PC-9 (cell line): ENCODE measurements around the gene PRKCH. TPM values are rescaled to one million over a fixed set of nuclear protein-coding genes. Genes with fewer than 3 reads are reported as not detected.

Source experiments
- BruUV-seq: library from RNA; stranded (reverse); fragments of 400-500 nt; replicated peaks from 2 replicates; lab custom pipeline; 2021; lab: Mats Ljungman, UMichigan
- CTCF ChIA-PET: fragments of 300-600 bp; sonication (Branson Sonifier 250); formaldehyde crosslinking; loops from one replicate; lab custom pipeline; 2022; ENCODE audit warnings: antibody characterized with exemption; lab: Charles Lee
- POLR2A ChIA-PET: fragments of 300-600 bp; sonication (Branson Sonifier 250); formaldehyde crosslinking; loops from one replicate; lab custom pipeline; 2022; ENCODE audit warnings: antibody characterized with exemption; ENCODE audit not compliant: unreplicated experiment; lab: Charles Lee
- DNase-seq, 2 experiments: peaks; one replicate each; pipeline versions ENCODE4 v3.0.0 to v3.0.0-alpha.2; 2015 to 2022; ENCODE audit warnings: mixed read lengths in 1 of 2
- H2AFZ ChIP-seq: fragments of 200-600 bp; sonication (generic); 2 replicates; pipeline ENCODE4 v1.8.1; 2017; ENCODE audit warnings: antibody characterized with exemption
- H3F3A ChIP-seq: fragments of 200-600 bp; sonication (generic); 2 replicates; pipeline ENCODE4 v1.8.1; 2017; ENCODE audit warnings: antibody characterized with exemption, mild to moderate bottlenecking, low read depth; ENCODE audit not compliant: insufficient read depth
- H3K27ac ChIP-seq: fragments of 200-600 bp; sonication (generic); 2 replicates; pipeline ENCODE4 v1.6.1; 2016; ENCODE audit warnings: mixed run types
- H3K27me3 ChIP-seq: fragments of 200-600 bp; sonication (generic); 2 replicates; pipeline ENCODE4 v1.6.1; 2016; ENCODE audit warnings: low read depth, mixed run types; ENCODE audit not compliant: insufficient read depth
- H3K36me3 ChIP-seq: fragments of 200-600 bp; sonication (generic); 2 replicates; pipeline ENCODE4 v1.6.1; 2016; ENCODE audit warnings: low read depth, mixed run types
- H3K4me1 ChIP-seq: fragments of 200-600 bp; sonication (generic); replicated peaks from 2 replicates; pipeline ENCODE4 v1.6.1; 2016; ENCODE audit warnings: mixed run types; ENCODE audit not compliant: insufficient read depth
- H3K4me2 ChIP-seq: fragments of 200-600 bp; sonication (generic); 2 replicates; pipeline ENCODE4 v1.6.1; 2017; ENCODE audit warnings: mixed run types
- H3K4me3 ChIP-seq: fragments of 200-600 bp; sonication (generic); 2 replicates; pipeline ENCODE4 v1.6.1; 2016; ENCODE audit warnings: mixed run types
- H3K79me2 ChIP-seq: fragments of 200-600 bp; sonication (generic); 2 replicates; pipeline ENCODE4 v1.6.1; 2017; ENCODE audit warnings: low read depth, mixed run types
- H3K9me2 ChIP-seq: fragments of 200-600 bp; sonication (generic); 2 replicates; pipeline ENCODE4 v1.8.1; 2017; ENCODE audit warnings: mild to moderate bottlenecking; ENCODE audit not compliant: insufficient read depth
- H3K9me3 ChIP-seq: fragments of 200-600 bp; sonication (generic); 2 replicates; pipeline ENCODE4 v1.8.1; 2016; ENCODE audit warnings: low read depth; ENCODE audit not compliant: insufficient read depth
- H4K20me1 ChIP-seq: fragments of 200-600 bp; sonication (generic); 2 replicates; pipeline ENCODE4 v1.8.1; 2017; ENCODE audit not compliant: insufficient read depth
- CTCF ChIP-seq: fragments of 200-600 bp; sonication (generic); conservative IDR thresholded peaks from 2 replicates; pipeline ENCODE4 v1.6.1; 2017; ENCODE audit warnings: mixed run types, antibody characterized with exemption, mild to moderate bottlenecking, moderate library complexity
- EZH2 ChIP-seq: fragments of 200-600 bp; sonication (generic); IDR thresholded peaks from 2 replicates; pipeline ENCODE4 v1.8.0; 2017; ENCODE audit warnings: antibody characterized with exemption, low read depth
- intact Hi-C: fragments of 100-400 bp; cut with micrococcal nuclease; formaldehyde crosslinking; loops from one replicate; pipeline ENCODE4 v1.10.0; 2022; ENCODE audit not compliant: unreplicated experiment
- total RNA-seq: library from RNA; stranded (reverse); gene quantifications from 2 replicates; pipeline ENCODE4 v1.2.3, GENCODE V29; 2021

Gene PRKCH
- total RNA-seq, 1 experiment from 2014 or later, result 32.4 TPM

GRCh38 chr14:61386173-61386772 is 64.9 kb downstream of the PRKCH start:
- DNase-seq, result no peak
- Histone ChIP-seq H3K27ac (peak overlapping the region; percentile 97), H3F3A (peaks cover 49% of the 10 kb centered on the region), H3K9me2 (no peaks in the 10 kb centered on the region), H3K4me3 (no peak overlapping the region), H3K4me2 (peak overlapping the region; percentile 75), H2AFZ (no peak overlapping the region), H4K20me1 (no peaks in the 10 kb centered on the region), H3K9me3 (no peaks in the 10 kb centered on the region), H3K27me3 (no peaks in the 10 kb centered on the region), H3K36me3 (peaks cover under 1% of the 10 kb centered on the region; the same call in 1 of the 2 replicates), H3K4me1 (peaks cover 89% of the 10 kb centered on the region), H3K79me2 (peaks cover 82% of the 10 kb centered on the region)
- intact Hi-C loops, result loop anchor here (5.0 kb wide), 1 partner anchor 451 kb away; no protein-coding TSS in a partner anchor
- ChIA-PET CTCF (no interaction called here), POLR2A (no interaction called here)
- TF ChIP-seq EZH2 (no peak), CTCF (no peak)
- no TSS peak for BruUV-seq

- POLR2A ChIA-PET, result no interaction called here
- intact Hi-C loops, result loop anchor here (5.0 kb wide), 1 partner anchor 450 kb away; no protein-coding TSS in a partner anchor
- peak in 1 of 2 experiments; percentile 47 for DNase-seq
- TF ChIP-seq EZH2 (no peak), CTCF (no peak)
- CTCF ChIA-PET, result interaction anchor here (1.1 kb wide), 1 partner anchor 19 kb away, joined by 4 read pairs; no protein-coding TSS in a partner anchor
- no peaks in the 10 kb centered on the region for H3K9me2 ChIP-seq
- no peak overlapping the region for H2AFZ ChIP-seq
- no peaks in the 10 kb centered on the region for H3K27me3 ChIP-seq
- H4K20me1 ChIP-seq, result no peaks in the 10 kb centered on the region
- H3K4me1 ChIP-seq, result peaks cover 81% of the 10 kb centered on the region
- peak overlapping the region; percentile 97 for H3K27ac ChIP-seq
- no peaks in the 10 kb centered on the region for H3K9me3 ChIP-seq
- peaks cover 82% of the 10 kb centered on the region for H3K79me2 ChIP-seq
- no TSS peak for BruUV-seq
- no peak overlapping the region; the same call in 1 of the 2 replicates for H3K4me3 ChIP-seq
- peaks cover 8% of the 10 kb centered on the region; the same call in 1 of the 2 replicates for H3K36me3 ChIP-seq
- H3K4me2 ChIP-seq, result peak overlapping the region; percentile 75
- peaks cover 49% of the 10 kb centered on the region for H3F3A ChIP-seq
These were observed 65.7 kb downstream of the PRKCH start for GRCh38 chr14:61387076-61387475.

GRCh38 chr14:61388173-61388975 is 67.0 kb downstream of the PRKCH start:
- H3K79me2 ChIP-seq, result peaks cover 80% of the 10 kb centered on the region
- H3K36me3 ChIP-seq, result peaks cover 15% of the 10 kb centered on the region; the same call in 1 of the 2 replicates
- H3K27ac ChIP-seq, result peak overlapping the region; percentile 97
- POLR2A ChIA-PET, result interaction anchor here (0.6 kb wide), 2 partner anchors 50 to 697 kb away, joined by 4 to 5 read pairs; no protein-coding TSS in a partner anchor
- H3K9me2 ChIP-seq, result no peaks in the 10 kb centered on the region
- peaks cover 69% of the 10 kb centered on the region for H3K4me1 ChIP-seq
- H2AFZ ChIP-seq, result peak overlapping the region; percentile 18; the same call in 1 of the 2 replicates
- peak overlapping the region; percentile 36; the same call in 1 of the 2 replicates for H3K4me3 ChIP-seq
- DNase-seq, result peak; percentile 73 to 98
- CTCF ChIA-PET, result interaction anchor here (0.6 to 1.1 kb wide), 4 partner anchors 20 to 373 kb away, joined by 3 to 7 read pairs (median 4); no protein-coding TSS in a partner anchor
- TF ChIP-seq CTCF (no peak), EZH2 (no peak)
- intact Hi-C loops, result loop anchor here (1.0 to 5.0 kb wide), 5 partner anchors 32 to 449 kb away; partner anchors contain the start of gene PRKCH
- no peaks in the 10 kb centered on the region for H4K20me1 ChIP-seq
- no peaks in the 10 kb centered on the region for H3K9me3 ChIP-seq
- H3K27me3 ChIP-seq, result no peaks in the 10 kb centered on the region
- TSS peak; percentile 39 for BruUV-seq
- H3K4me2 ChIP-seq, result peak overlapping the region; percentile 75
- H3F3A ChIP-seq, result peaks cover 49% of the 10 kb centered on the region
